Astrocyte of the cerebellum (primary cell): ENCODE measurements around the gene CACNA2D3.

Experiments
- DNase-seq: peaks from one replicate; pipeline ENCODE4 v3.0.0-alpha.2; 2011; ENCODE audit warnings: low read depth
- H3K4me3 ChIP-seq: 2 replicates; pipeline ENCODE4 v1.5.1; 2011; ENCODE audit warnings: mild to moderate bottlenecking, low read depth, low read length, moderate library complexity
- in situ Hi-C: cut with HindIII; loops from 2 replicates; pipeline ENCODE4 v1.10.0; 2017; ENCODE audit warnings: low sequenced_read_pairs
- TF ChIP-seq, protein P1 (sequence below): IDR thresholded peaks from 2 replicates; pipeline ENCODE4 v1.5.1; 2012; ENCODE audit warnings: low read length, low read depth, moderate library complexity, mild to moderate bottlenecking; ENCODE audit errors: missing control alignments

Gene CACNA2D3

DNA sequence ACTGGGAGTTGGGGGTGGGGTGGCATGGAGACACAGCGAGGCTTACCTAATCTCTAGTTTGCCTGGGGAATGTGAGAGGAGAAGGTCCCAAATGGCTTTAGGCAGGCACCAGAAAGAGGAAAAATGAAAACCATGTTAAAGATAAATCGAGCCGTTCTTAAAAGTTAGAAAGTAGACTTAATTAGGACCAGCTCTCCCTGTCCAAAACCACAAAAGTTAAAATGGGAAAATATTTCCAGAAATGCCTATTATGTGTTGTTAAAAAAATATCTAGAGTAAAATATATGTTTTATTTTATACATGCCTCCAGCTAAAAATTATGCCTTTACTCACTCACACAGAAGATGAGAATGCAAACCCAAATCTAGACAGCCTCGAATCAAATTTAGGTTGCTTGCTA, 755.4 kb downstream of the CACNA2D3 start:
- no peak for DNase-seq
- in situ Hi-C loops = no loop called here
- no peak overlapping the region for H3K4me3 ChIP-seq
- TF ChIP-seq, protein P1, sequence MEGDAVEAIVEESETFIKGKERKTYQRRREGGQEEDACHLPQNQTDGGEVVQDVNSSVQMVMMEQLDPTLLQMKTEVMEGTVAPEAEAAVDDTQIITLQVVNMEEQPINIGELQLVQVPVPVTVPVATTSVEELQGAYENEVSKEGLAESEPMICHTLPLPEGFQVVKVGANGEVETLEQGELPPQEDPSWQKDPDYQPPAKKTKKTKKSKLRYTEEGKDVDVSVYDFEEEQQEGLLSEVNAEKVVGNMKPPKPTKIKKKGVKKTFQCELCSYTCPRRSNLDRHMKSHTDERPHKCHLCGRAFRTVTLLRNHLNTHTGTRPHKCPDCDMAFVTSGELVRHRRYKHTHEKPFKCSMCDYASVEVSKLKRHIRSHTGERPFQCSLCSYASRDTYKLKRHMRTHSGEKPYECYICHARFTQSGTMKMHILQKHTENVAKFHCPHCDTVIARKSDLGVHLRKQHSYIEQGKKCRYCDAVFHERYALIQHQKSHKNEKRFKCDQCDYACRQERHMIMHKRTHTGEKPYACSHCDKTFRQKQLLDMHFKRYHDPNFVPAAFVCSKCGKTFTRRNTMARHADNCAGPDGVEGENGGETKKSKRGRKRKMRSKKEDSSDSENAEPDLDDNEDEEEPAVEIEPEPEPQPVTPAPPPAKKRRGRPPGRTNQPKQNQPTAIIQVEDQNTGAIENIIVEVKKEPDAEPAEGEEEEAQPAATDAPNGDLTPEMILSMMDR = no peak

DNA sequence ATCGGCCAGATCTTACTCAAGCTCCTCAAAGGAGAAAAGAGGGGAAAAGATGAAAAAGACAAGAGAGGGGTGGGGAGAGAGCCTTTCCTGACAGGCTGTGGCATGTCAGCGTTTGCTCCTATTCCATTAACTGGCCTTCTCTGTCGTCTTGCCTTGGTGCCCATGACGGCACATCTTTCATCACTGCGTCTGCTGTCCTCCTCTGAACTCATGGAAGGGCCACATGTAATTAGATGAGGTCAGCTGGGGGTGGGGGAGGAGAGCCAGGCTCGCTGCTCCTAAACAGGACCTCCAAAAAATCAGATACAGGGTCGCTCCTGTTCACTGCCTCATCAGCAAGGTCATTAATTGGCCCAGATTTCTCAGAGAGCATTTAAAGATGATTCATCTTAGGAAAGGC, 755.8 kb downstream of the CACNA2D3 start:
- TF ChIP-seq, protein P1 = no peak
- in situ Hi-C loops = no loop called here
- no peak overlapping the region for H3K4me3 ChIP-seq
- DNase-seq = no peak

DNA sequence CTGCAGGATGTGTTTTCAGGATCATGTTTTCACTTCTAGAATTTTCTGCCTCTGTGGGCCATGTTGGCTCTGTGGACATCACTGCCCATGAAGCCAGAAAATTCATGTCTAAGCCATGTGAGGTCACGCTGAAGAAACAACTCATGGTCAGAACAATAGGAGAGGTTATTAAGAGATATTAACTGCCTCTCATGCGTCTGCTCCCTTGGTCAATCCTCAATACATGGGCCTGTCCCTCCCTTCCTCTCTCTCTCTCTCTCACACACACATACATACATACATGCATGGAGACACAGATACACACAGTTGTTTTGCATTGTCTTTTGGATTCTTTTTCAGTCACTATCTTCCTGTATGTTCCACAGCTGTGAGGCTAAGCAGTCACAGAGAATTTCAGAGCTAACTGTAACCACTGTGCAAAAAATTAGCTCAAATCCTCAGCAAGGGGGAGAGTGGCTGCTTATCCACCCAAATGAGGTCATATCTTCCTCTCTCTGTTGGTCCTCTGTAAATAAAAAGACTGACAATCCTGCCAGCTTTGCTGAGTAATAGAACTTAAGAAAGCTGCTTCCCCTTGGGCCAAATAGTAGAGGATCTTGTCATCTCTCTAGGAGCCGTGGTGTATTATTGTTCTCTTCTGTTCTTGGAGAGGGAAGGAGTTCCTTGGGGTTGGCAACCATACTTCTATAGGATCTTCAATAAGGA, 759.9 kb downstream of the CACNA2D3 start:
- no peak overlapping the region for H3K4me3 ChIP-seq
- TF ChIP-seq, protein P1 = no peak
- in situ Hi-C loops = no loop called here
- peak; percentile 93 for DNase-seq

DNA sequence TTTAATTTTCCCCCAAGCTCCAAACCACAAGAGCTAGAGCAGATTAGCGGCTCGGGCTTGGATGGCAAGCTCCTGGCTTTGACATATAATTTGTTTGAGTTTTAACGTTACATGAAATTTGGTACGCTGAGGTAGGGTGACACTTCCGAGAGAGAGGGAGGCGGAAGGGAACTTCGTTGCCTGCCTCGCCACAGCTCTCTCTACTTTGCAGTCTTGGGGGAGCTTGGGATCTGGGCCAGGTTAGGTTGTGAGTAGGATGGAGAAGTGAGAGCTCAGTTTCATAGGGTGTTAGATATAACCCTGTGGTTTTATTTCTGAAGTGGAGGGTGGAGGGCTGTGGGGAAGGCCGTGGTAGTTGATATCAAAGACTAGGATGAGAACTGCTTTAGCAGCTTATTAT, 765.8 kb downstream of the CACNA2D3 start:
- DNase-seq = no peak
- in situ Hi-C loops = no loop called here
- TF ChIP-seq, protein P1 = no peak
- no peak overlapping the region for H3K4me3 ChIP-seq

DNA sequence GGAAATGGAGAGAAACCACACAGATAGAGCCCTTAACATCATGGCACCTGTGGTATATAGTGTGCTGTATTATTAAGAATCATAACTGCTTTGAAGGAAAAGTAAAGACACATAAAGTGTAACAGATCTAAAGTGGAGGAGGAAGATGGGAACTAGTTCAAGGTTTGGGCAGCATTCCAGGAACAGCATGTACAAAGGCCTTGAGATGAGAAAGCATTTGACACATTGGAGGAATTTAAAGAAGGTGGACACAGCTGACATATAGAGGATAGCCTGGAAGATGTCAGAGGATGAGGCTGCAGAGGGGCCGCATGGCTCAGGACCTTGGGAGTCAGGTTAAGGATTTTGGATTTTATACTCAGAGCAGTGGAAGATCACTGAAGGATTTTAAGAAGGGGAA, 766.5 kb downstream of the CACNA2D3 start:
- no peak overlapping the region for H3K4me3 ChIP-seq
- TF ChIP-seq, protein P1 = no peak

DNA sequence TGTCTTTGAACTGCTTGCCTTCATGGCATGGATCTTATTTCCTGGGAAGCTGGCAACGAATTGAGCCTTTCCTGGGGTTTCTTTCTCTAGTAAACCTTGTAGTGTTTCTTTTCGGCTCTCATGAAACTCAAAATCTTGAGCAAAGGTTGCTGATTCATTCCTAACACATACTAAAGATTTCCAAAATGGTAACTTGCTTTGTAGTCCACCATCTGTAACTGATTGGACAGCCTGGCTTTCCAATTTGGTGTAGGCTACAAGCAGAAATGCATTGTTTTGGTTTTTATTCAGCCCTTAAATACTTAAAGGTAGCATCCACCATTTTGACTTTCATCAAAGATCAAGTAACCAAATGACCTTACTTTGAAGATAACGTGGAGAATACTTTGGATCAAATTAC, 767.4 kb downstream of the CACNA2D3 start:
- no peak for DNase-seq
- no peak overlapping the region for H3K4me3 ChIP-seq
- in situ Hi-C loops = no loop called here
- TF ChIP-seq, protein P1 = no peak

More for the DNA sequence above, 766.5 kb downstream of the CACNA2D3 start:
- DNase-seq = no peak
- in situ Hi-C loops = no loop called here

DNA sequence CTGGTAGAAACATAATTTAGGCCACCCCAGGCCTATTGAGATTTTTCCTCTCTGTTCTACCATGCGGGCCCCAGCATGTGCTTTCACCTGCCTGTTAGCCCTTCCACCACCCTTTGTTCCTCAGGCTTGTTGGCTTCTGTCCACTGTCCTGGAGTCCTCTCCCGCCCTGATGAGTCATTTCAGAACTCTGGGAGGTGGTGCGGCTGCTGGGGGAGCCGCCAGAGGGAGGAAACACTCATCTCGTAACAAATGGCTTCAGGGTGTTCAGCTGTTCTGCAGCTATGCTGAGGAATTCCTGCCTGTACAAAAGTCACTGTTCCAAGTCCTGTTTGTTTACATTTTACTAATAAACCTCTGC, 769.2 kb downstream of the CACNA2D3 start:
- in situ Hi-C loops = no loop called here
- H3K4me3 ChIP-seq = no peak overlapping the region
- DNase-seq = peak; percentile 98
- TF ChIP-seq, protein P1 = peak; percentile 65
